BJ (cell line): ENCODE measurements around the gene ARID5B. TPM values are rescaled to one million over a fixed set of nuclear protein-coding genes. Genes with fewer than 3 reads are reported as not detected.

Source experiments
- CTCF ChIA-PET: fragments of 350-600 bp; formaldehyde crosslinking; extraction: SDS; loops from one replicate; lab custom pipeline; 2021; ENCODE audit warnings: antibody characterized with exemption, inconsistent platforms; lab: Yijun Ruan, JAX
- POLR2A ChIA-PET: fragments of 300-600 bp; sonication (Branson Sonifier 250); formaldehyde crosslinking; extraction: SDS; loops from one replicate; lab custom pipeline; 2021; ENCODE audit warnings: antibody characterized with exemption; lab: Charles Lee
- DNase-seq: peaks from one replicate; pipeline ENCODE4 v3.0.0-alpha.2; 2011; ENCODE audit warnings: low read depth
- H3K27me3 ChIP-seq: 2 replicates; pipeline ENCODE4 v1.6.0; 2011; ENCODE audit warnings: low read length; ENCODE audit not compliant: control insufficient read depth, insufficient read depth
- H3K36me3 ChIP-seq: 2 replicates; pipeline ENCODE4 v1.5.1; 2011; ENCODE audit warnings: low read length; ENCODE audit not compliant: control insufficient read depth, insufficient read depth
- H3K4me3 ChIP-seq: 2 replicates; pipeline ENCODE4 v1.5.1; 2011; ENCODE audit warnings: low read depth, mild to moderate bottlenecking, control low read depth, low read length
- CTCF ChIP-seq: IDR thresholded peaks from 2 replicates; pipeline ENCODE4 v1.5.1; 2011; ENCODE audit warnings: low read depth, mild to moderate bottlenecking, control low read depth, inconsistent platforms, low read length, moderate library complexity; ENCODE audit not compliant: insufficient read depth
- polyA plus RNA-seq: library from polyadenylated mRNA; depleted of rRNA; stranded (reverse); fragments of >200 nt; gene quantifications from 2 replicates; pipeline ENCODE4 v1.2.3, GENCODE V29; 2011

Gene ARID5B
- polyA plus RNA-seq, 1 experiment, result 73.8 TPM

- H3K4me3 ChIP-seq, result no peak overlapping the region
- ChIA-PET POLR2A (no interaction called here), CTCF (no interaction called here)
- no peaks in the 10 kb centered on the region for H3K27me3 ChIP-seq
- no peaks in the 10 kb centered on the region; the same call in 1 of the 2 replicates for H3K36me3 ChIP-seq
- no peak for TF ChIP-seq CTCF
- DNase-seq, result no peak
Observed at GRCh38 chr10:62031507-62031906, 130.0 kb downstream of the ARID5B start.

GRCh38 chr10:62033125-62033524 lies 131.6 kb downstream of the ARID5B start:
- DNase-seq, result no peak
- Histone ChIP-seq H3K4me3 (no peak overlapping the region), H3K36me3 (no peaks in the 10 kb centered on the region; the same call in 1 of the 2 replicates), H3K27me3 (no peaks in the 10 kb centered on the region)
- CTCF ChIA-PET, result no interaction called here
- TF ChIP-seq CTCF, result no peak
- POLR2A ChIA-PET, result no interaction called here

- POLR2A ChIA-PET, result no interaction called here
- Histone ChIP-seq H3K4me3 (no peak overlapping the region), H3K36me3 (no peaks in the 10 kb centered on the region; the same call in 1 of the 2 replicates), H3K27me3 (no peaks in the 10 kb centered on the region)
- no peak for TF ChIP-seq CTCF
- no peak for DNase-seq
- CTCF ChIA-PET, result interaction anchor here (0.8 kb wide), 1 partner anchor 68 kb away, joined by 3 read pairs; no protein-coding TSS in a partner anchor
Observed at GRCh38 chr10:62034096-62034640, 132.7 kb downstream of the ARID5B start.

- Histone ChIP-seq H3K36me3 (no peaks in the 10 kb centered on the region; the same call in 1 of the 2 replicates), H3K4me3 (no peak overlapping the region), H3K27me3 (no peaks in the 10 kb centered on the region)
- ChIA-PET CTCF (interaction anchor here (1.0 to 4.4 kb wide), 8 partner anchors 10 to 208 kb away, joined by 3 to 44 read pairs (median 10); no protein-coding TSS in a partner anchor), POLR2A (no interaction called here)
- TF ChIP-seq CTCF, result no peak
- DNase-seq, result no peak
Observed at GRCh38 chr10:62036186-62037081, 134.9 kb downstream of the ARID5B start.
